Colonic mucosa (tissue), 4 donors: ENCODE results near the gene AGRN. TPM values are rescaled to one million over a fixed set of nuclear protein-coding genes. Genes with fewer than 3 reads are reported as not detected.
"Not testable (repeated sequence)": the region's sequence is repeated elsewhere in the genome, so short reads cannot be mapped to it uniquely, and the experiment has no call there.

Experiments used
- DNase-seq: peaks from one replicate; pipeline ENCODE4 v3.0.0-alpha.2; 2020
- H3K27ac ChIP-seq: fragments of 200-600 bp; one replicate; pipeline ENCODE4 v1.8.0; 2021
- H3K27me3 ChIP-seq: fragments of 200-600 bp; one replicate; pipeline ENCODE4 v1.8.0; 2021
- H3K36me3 ChIP-seq: fragments of 200-600 bp; one replicate; pipeline ENCODE4 v1.8.0; 2021
- H3K4me1 ChIP-seq: fragments of 200-600 bp; one replicate; pipeline ENCODE4 v1.8.0; 2021; ENCODE audit warnings: mild to moderate bottlenecking
- H3K4me3 ChIP-seq: fragments of 200-600 bp; one replicate; pipeline ENCODE4 v1.8.0; 2021
- H3K9ac ChIP-seq, 2 donors: one replicate each; pipeline ENCODE4 v1.7.0; 2013; ENCODE audit warnings: control low read depth in 2 of 2, low read depth in 2 of 2, low read length in 2 of 2
- H3K9me3 ChIP-seq: fragments of 200-600 bp; one replicate; pipeline ENCODE4 v1.8.0; 2021
- intact Hi-C: fragments of 100-400 bp; cut with DNase I; formaldehyde crosslinking; loops from one replicate; pipeline ENCODE4 v1.14.1; 2022
- total RNA-seq, 2 donors: library from RNA; stranded (reverse); fragmentation: NEBNext Ultra II Directional in 1 of 2; extraction: Animal tissue kit (Norgen Biotek cat#: 25700) in 1 of 2; gene quantifications; one replicate each; pipeline ENCODE4 v1.2.1, GENCODE V29; 2021
- TF ChIP-seq, protein P1 (sequence below): fragments of 200-600 bp; IDR thresholded peaks from one replicate; pipeline ENCODE4 v1.8.0; 2022; ENCODE audit warnings: antibody characterized with exemption, mild to moderate bottlenecking
- donor health status: healthy.
- donor health status: DM: no; HTN: no; CAD: no.
- donor health status: DM: no; HTN: no; CAD: no.

The AGRN gene
- total RNA-seq, 2 donors from 2014 or later = 68.1 to 106 TPM

DNA sequence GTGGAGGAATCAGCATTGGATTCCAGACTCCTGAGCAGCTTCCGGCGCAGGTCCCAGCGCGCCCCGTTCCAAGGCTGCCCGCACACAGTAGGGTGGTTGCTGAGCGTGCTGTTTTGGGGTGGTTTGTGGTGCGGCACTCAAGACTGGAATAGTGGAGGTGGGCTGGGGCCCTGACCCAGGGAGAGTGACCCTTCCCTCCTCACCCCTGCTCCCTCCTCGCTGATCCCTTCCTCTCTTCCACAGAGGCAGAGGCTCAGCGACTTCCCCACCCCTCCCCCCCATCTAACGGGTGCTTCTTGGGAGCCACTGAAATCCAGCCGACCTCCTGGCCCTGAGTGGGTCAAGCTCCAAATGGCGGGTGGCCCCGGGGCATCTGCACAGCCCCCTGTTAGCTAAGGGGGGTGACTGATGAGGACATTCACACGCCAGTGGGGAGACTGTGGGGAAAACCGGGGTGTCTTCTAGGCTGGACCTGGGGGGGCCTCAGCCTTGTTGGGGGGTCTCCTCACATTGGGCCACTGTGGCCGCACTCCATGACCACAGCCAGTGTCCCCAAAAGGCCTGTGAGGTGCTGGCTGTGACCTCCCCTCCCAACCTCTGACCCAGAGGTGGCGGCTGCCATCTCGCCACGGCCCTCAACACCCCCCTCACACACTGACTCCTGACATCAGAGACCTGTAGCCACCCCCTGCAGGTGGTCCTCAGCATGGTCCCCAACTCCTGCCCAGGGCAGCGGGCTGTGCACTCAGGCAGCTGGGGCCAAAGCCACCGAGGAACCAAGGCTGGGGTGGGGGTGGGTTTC, 16.1 kb upstream of the AGRN start:
- H3K27ac ChIP-seq = no peak overlapping the region
- H3K9me3 ChIP-seq = no peaks in the 10 kb centered on the region
- no peaks in the 10 kb centered on the region for H3K36me3 ChIP-seq
- TF ChIP-seq, protein P1, sequence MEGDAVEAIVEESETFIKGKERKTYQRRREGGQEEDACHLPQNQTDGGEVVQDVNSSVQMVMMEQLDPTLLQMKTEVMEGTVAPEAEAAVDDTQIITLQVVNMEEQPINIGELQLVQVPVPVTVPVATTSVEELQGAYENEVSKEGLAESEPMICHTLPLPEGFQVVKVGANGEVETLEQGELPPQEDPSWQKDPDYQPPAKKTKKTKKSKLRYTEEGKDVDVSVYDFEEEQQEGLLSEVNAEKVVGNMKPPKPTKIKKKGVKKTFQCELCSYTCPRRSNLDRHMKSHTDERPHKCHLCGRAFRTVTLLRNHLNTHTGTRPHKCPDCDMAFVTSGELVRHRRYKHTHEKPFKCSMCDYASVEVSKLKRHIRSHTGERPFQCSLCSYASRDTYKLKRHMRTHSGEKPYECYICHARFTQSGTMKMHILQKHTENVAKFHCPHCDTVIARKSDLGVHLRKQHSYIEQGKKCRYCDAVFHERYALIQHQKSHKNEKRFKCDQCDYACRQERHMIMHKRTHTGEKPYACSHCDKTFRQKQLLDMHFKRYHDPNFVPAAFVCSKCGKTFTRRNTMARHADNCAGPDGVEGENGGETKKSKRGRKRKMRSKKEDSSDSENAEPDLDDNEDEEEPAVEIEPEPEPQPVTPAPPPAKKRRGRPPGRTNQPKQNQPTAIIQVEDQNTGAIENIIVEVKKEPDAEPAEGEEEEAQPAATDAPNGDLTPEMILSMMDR = no peak
- peaks cover 21% of the 10 kb centered on the region for H3K4me1 ChIP-seq
- H3K4me3 ChIP-seq = no peak overlapping the region
- H3K9ac ChIP-seq = no peak overlapping the region
- no peak for DNase-seq
- intact Hi-C loops = no loop called here
- H3K27me3 ChIP-seq = peaks cover 2% of the 10 kb centered on the region

- intact Hi-C loops = no loop called here
- TF ChIP-seq, protein P1 = no peak
- H3K4me3 ChIP-seq = no peak overlapping the region
- H3K27ac ChIP-seq = no peak overlapping the region
- no peaks in the 10 kb centered on the region for H3K36me3 ChIP-seq
- DNase-seq = no peak
- no peaks in the 10 kb centered on the region for H3K9me3 ChIP-seq
- peaks cover 21% of the 10 kb centered on the region for H3K4me1 ChIP-seq
- H3K9ac ChIP-seq = no peak overlapping the region
- H3K27me3 ChIP-seq = no peaks in the 10 kb centered on the region
Observed at GRCh38 chr1:1004420-1004779, 15.5 kb upstream of the AGRN start.

DNA sequence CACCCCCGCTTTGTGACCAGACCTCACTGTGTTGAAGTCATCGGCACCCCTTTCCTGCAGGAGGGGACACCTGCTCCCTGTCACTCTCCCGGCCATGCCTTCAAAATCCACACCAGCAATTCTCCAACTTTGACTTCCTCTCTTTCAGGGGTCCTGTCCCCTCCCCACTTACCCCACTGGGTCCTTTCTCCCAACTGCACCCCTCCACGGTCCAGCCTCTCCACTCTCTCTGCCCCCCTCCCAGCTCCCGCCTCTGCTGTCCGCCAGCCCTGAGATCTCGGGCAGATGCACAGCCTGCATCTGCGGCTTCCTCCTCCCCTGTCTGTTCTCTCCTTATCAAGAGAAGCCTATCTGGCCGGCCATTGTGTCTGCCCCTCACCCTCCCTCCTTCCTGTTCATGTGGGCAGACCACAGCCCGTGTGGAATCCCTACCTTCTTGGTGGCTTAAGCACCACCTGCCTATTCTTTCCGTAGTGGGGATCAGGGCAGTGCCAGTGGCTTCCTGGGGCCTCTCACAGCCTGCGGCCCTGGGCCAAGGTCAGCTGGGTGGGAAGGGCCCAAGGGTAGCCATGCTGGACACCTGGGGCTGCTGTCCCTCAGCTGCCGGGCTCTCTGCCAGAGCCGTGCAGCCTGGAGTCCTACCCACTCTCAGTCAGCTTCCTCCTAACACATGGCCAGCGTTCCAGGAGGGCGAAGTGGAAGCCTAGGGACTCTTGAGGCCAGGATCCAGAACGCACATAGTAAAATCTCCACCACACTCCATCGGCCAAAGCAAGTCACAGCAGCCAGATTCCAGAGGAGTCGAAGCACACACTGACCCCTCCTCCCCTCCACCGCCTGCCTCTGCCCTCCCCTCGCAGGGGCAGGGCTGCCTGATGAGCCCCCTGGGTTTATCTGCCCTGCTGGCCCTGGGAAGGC, 14.9 kb upstream of the AGRN start:
- Histone ChIP-seq H3K4me1 (peaks cover 21% of the 10 kb centered on the region), H3K9ac (no peak overlapping the region), H3K36me3 (no peaks in the 10 kb centered on the region), H3K27me3 (no peaks in the 10 kb centered on the region), H3K9me3 (no peaks in the 10 kb centered on the region), H3K4me3 (no peak overlapping the region), H3K27ac (no peak overlapping the region)
- intact Hi-C loops = no loop called here
- peak; percentile 46 for DNase-seq
- TF ChIP-seq, protein P1 = no peak

GRCh38 chr1:1005774-1006304, 14.1 kb upstream of the AGRN start:
- no peaks in the 10 kb centered on the region for H3K27me3 ChIP-seq
- H3K4me3 ChIP-seq = no peak overlapping the region
- peak overlapping the region; percentile 34 for H3K27ac ChIP-seq
- H3K4me1 ChIP-seq = peaks cover 18% of the 10 kb centered on the region
- intact Hi-C loops = no loop called here
- H3K36me3 ChIP-seq = no peaks in the 10 kb centered on the region
- DNase-seq = no peak
- TF ChIP-seq, protein P1 = no peak
- H3K9me3 ChIP-seq = no peaks in the 10 kb centered on the region
- H3K9ac ChIP-seq = peak overlapping the region in 1 of 2 donors; percentile 61

GRCh38 chr1:1006305-1007159, 13.4 kb upstream of the AGRN start:
- Histone ChIP-seq H3K27ac (peak overlapping the region; percentile 34), H3K36me3 (no peaks in the 10 kb centered on the region), H3K27me3 (no peaks in the 10 kb centered on the region), H3K4me3 (no peak overlapping the region), H3K9ac (peak overlapping the region in 1 of 2 donors; percentile 61), H3K9me3 (no peaks in the 10 kb centered on the region), H3K4me1 (peaks cover 17% of the 10 kb centered on the region)
- DNase-seq = peak; percentile 90
- intact Hi-C loops = no loop called here
- TF ChIP-seq, protein P1 = no peak

DNA sequence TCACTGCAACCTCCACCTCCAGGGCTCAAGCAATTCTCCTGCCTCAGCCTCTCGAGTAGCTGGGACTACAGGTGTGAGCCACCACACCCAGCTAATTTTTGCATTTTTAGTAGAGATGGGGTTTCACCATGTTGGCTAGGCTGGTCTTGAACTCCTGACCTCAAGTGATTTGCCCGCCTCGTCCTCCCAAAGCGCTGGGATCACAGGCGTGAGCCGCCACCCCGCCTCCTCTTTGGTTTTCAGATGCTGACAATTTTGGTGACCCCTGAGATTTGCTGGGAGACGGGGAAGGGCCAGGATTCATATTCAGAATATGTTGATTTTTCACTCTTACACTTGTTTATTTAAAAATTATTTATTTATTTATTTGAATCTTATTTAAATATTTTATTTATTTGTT, 9.8 kb upstream of the AGRN start:
- H3K4me3 ChIP-seq, intact Hi-C loops, H3K9ac ChIP-seq, H3K27me3 ChIP-seq, H3K9me3 ChIP-seq, H3K36me3 ChIP-seq, DNase-seq, H3K27ac ChIP-seq: not testable (repeated sequence)
- H3K4me1 ChIP-seq = peaks cover 10% of the 10 kb centered on the region
